Posterior cingulate gyrus (tissue), 11 donors: ENCODE measurements around the gene TMEM115.

Experiments
- DNase-seq, 10 donors: peaks; one replicate each; pipeline versions ENCODE4 v3.0.0 to v3.0.0-alpha.2; 2020 to 2021; ENCODE audit warnings: mixed read lengths in 3 of 10
- intact Hi-C: fragments of 100-400 bp; cut with DNase I; formaldehyde crosslinking; loops from one replicate; pipeline ENCODE4 v1.15.1; 2023

The TMEM115 gene

GRCh38 chr3:50358911-50359759 lies at the start of gene TMEM115:
Gene TMEM115 (minus strand): TSS chr3:50359521. CDS start chr3:50359063, 458 bp downstream.
- DNase-seq: peak; percentile 98 to 100 (median 99)
- intact Hi-C loops: loop anchor here (1.0 kb wide), 1 partner anchor 8 kb away; no protein-coding TSS in a partner anchor

- intact Hi-C loops: no loop called here
- DNase-seq: peak in 1 of 10 donors; percentile 87
Measured at GRCh38 chr3:50408443-50408944, 49.2 kb upstream of the TMEM115 start.

- DNase-seq: no peak
- intact Hi-C loops: no loop called here
Measured at GRCh38 chr3:50406487-50406886, 47.2 kb upstream of the TMEM115 start.

GRCh38 chr3:50405249-50405648 lies 45.9 kb upstream of the TMEM115 start:
- intact Hi-C loops: no loop called here
- DNase-seq: no peak

- DNase-seq: no peak
- intact Hi-C loops: no loop called here
Measured at GRCh38 chr3:50401978-50402595, 42.8 kb upstream of the TMEM115 start.

GRCh38 chr3:50396502-50396901 lies 37.2 kb upstream of the TMEM115 start:
- intact Hi-C loops: no loop called here

GRCh38 chr3:50395070-50395860 lies 35.9 kb upstream of the TMEM115 start:
- DNase-seq: no peak
- intact Hi-C loops: no loop called here

More at GRCh38 chr3:50396502-50396901, 37.2 kb upstream of the TMEM115 start:
- DNase-seq: no peak

- DNase-seq: no peak
- intact Hi-C loops: no loop called here
Measured at GRCh38 chr3:50393061-50393460, 33.7 kb upstream of the TMEM115 start.

GRCh38 chr3:50392101-50392715 lies 32.9 kb upstream of the TMEM115 start:
- intact Hi-C loops: no loop called here
- DNase-seq: peak in 5 of 10 donors; percentile 16 to 88 (median 45)

GRCh38 chr3:50390508-50391224 lies 31.3 kb upstream of the TMEM115 start:
- DNase-seq: peak; percentile 31 to 92 (median 58)
- intact Hi-C loops: no loop called here

GRCh38 chr3:50389414-50389767 lies 30.1 kb upstream of the TMEM115 start:
- intact Hi-C loops: no loop called here
- DNase-seq: no peak

GRCh38 chr3:50388720-50389413 lies 29.5 kb upstream of the TMEM115 start:
- DNase-seq: no peak
- intact Hi-C loops: no loop called here

- peak in 3 of 10 donors; percentile 22 to 88 (median 34) for DNase-seq
- intact Hi-C loops: no loop called here
Measured at GRCh38 chr3:50388016-50388719, 28.8 kb upstream of the TMEM115 start.

GRCh38 chr3:50385754-50386153 lies 26.4 kb upstream of the TMEM115 start:
- intact Hi-C loops: no loop called here
- DNase-seq: no peak

- intact Hi-C loops: no loop called here
- no peak for DNase-seq
Measured at GRCh38 chr3:50383750-50384149, 24.4 kb upstream of the TMEM115 start.

- intact Hi-C loops: no loop called here
- no peak for DNase-seq
Measured at GRCh38 chr3:50382722-50383121, 23.4 kb upstream of the TMEM115 start.

- DNase-seq: no peak
- intact Hi-C loops: no loop called here
Measured at GRCh38 chr3:50381383-50381782, 22.1 kb upstream of the TMEM115 start.

- no peak for DNase-seq
- intact Hi-C loops: no loop called here
Measured at GRCh38 chr3:50380405-50381085, 21.2 kb upstream of the TMEM115 start.
